ENCODE measurements around the gene SNTB2.
"Not testable (repeated sequence)": the region's sequence is repeated elsewhere in the genome, so short reads cannot be mapped to it uniquely, and the experiment has no call there.

The SNTB2 gene

DNA sequence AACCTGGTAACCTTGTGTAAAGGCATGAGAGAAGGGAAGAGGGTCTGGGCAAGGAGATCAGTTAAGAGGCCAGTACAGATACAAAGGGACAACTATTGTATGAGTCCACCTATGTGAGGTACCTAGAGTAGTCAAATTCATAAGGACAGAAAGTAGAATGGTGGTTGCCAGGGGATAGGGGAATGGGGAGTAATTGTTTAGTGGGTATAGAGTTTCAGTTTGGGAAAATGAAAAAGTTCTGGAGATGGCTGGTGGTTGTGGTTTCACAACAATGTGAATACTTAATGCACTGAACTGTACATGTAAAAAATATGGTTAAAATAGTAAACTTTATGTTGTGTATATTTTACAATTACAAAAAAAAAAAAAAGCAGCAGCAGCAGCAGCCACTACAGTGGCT lies 49.4 kb downstream of the SNTB2 start:
- DNase-seq (ENCODE audit: low spot score) = no peak

DNA sequence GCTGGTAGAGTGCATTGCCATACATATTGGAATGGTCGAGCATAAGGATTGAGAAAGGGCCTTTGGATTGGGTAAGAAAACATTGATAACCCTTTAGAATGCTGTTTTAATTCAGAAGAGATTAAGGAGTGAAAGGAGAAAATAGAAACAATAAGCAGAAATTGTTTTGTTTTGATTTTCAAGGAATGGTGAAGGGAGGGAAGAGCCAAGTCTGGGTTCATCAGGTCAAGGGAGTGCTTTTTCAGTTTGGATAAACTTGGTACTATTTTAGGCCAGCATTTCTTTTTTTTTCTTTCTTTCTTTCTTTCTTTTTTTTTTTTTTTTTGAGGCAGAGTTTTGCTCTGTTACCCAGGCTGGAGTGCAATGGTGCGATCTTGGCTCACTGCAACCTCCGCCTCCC lies 50.3 kb downstream of the SNTB2 start:
- no peak for DNase-seq (ENCODE audit: low spot score)

DNA sequence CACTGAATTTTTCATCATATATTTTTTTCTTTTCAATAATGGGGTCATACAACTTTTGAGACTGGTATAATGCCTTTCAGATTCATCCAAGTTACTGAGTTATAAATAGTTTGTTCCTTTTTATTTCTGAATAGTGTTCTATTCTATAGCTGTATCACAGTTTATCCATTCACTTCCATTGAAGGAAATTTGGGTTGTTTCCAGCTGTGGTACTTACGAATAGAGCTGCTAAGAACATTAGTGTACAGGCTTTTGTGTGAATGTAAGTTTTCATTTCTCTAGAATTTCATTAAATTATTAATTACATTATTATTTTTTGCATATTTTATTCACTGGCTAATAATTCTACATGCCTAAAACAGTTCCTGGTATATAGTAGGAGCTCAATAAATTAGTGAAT lies 52.9 kb downstream of the SNTB2 start:
- no peak for DNase-seq (ENCODE audit: low spot score)

DNA sequence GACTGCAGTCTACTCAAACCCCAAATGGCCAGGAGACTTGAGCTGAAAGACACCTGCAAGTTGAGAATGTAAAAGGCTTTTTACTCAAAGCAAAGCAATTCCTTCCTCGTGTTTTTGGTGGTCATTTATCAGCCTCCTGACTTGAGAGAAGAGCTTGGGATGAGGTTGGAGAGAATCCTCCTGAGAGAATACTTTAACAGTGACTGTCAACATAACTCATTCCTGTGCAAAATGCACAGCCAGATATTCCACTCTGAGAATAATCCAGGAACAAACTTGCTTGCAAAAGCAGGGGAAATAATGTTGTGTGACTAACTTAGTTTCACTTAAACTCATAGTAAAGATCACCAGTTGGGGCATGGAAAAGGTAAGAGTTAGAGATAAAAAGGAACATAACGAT lies 53.4 kb downstream of the SNTB2 start:
- no peak for DNase-seq (ENCODE audit: low spot score)

DNA sequence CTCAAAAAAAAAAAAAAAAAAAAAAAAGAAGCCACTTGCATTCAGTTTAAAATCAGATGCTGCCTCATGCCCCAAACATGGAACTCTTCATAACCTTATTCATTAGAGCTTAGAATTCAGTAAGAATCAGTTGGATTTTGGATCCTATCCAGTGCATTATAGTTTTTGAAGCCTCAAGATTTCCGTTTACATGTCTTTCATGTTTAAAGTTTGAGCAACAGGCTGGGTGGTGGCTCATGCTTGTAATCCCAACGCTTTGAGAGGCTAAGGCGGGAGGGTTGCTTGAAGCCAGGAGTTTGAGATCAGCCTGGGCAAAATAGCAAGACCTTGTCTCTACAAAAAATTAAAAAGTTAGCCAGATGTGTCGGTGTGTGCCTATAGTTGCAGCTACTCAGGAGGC lies 55.0 kb downstream of the SNTB2 start:
- no peak for DNase-seq (ENCODE audit: low spot score)

DNA sequence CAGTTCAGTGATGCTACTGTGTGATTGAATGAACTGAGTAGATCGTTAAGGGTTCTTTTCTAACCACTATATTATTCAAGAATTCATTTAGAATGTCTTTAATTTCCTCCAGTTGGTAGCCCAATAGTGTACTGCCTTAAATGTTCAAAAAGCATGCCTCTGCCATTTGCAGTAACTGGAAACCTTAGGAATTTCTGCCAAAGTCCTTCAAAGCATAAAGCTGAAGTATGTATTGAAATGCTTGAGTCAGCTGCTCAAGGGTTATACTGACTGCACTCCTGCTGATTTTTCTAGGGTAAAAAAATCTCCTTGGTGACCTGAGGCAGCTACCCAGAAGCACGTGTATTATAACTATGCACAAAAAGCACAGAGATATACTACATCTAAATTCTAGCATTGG lies 56.5 kb downstream of the SNTB2 start:
- no peak for DNase-seq (ENCODE audit: low spot score)

DNA sequence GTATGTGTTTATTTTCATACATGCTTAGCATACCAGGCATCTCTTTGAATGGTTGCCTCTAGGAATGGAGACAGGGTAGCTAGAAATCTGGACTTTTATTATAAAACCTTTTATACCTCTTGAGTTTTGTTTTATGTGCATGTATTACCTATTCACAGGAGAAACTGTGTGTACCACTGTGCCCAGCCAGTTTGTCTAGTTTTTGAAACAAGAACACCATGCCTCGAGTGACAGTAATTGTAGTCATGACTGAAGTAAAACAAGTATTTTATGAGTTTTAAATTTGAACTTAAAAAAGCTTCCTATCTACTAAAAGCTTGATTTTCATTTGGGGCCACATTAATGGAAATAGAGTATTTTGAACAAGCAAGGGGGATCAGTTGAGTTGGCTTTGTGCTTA lies 57.4 kb downstream of the SNTB2 start:
- DNase-seq (ENCODE audit: low spot score) = no peak

DNA sequence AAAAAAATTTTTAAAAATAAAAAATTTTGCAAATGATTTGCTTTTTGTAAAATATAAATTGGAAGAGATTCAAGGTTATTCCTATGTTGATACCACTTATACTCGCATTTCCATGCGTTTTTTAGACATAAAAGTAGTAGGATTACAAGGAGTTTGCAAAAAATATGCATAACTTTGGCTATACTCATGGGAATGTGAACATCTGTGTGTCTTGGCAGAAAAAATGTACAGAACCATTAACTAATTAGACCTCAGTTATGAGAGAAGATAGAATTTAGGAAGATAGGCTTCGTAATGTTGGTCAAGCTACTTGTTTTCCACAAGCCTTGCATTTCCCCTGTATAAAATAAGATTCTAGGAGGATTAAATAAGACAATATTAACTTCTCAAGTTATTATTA lies 63.1 kb downstream of the SNTB2 start:
- no peak for DNase-seq (ENCODE audit: low spot score)

DNA sequence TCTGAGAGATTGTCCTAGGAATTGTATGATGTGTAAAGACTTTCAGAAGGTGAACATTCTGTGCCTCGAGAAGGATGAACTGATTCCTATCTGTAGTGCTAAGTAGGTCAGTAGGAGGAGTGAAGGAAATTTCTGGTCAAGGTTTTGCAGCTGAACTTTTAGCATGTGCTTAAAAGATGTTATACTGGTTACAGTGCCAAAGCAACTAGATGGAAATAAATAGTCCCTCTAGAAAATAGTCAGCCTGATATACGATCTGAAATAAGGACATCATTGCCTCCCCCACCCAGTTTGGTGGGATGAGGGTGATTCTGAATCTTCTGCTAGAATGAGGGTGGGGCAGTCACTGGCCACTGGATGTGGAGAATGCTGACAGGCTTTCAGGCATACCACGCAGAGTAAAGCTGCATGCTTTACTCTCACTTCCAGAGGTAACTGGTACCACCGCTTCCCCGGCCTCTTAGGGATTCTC lies 66.9 kb downstream of the SNTB2 start:
- no peak for DNase-seq (ENCODE audit: low spot score)

DNA sequence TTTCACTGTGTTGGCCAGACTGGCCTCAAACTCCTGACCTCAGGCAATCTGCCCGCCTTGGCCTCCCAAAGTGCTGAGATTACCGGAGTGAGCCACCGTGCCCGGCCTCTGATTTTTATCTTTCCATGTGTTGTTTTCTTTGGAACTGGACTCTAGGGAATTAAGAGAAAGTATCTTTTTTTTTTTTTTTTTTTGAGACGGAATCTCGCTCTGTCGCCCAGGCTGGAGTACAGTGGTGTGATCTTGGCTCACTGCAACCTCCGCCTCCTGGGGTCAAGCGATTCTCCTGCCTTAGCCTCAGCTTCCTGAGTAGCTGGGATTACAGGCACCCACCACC lies 72.4 kb downstream of the SNTB2 start:
- not testable (repeated sequence) for DNase-seq (ENCODE audit: low spot score)

DNA sequence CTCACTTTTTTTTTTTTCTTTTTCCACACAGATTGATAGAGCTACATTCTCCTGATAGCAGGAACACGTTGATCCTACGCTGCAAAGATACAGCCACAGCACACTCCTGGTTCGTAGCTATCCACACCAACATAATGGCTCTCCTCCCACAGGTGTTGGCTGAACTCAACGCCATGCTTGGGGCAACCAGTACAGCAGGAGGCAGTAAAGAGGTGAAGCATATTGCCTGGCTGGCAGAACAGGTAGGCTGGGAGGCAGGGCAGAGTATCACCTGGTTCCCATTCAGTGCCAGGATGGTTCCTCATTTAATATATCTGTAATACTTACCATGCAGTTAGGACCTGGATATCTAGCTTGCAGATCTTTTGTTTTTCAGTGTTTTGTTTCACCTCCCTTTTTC lies 73.1 kb downstream of the SNTB2 start:
- no peak for DNase-seq (ENCODE audit: low spot score)

DNA sequence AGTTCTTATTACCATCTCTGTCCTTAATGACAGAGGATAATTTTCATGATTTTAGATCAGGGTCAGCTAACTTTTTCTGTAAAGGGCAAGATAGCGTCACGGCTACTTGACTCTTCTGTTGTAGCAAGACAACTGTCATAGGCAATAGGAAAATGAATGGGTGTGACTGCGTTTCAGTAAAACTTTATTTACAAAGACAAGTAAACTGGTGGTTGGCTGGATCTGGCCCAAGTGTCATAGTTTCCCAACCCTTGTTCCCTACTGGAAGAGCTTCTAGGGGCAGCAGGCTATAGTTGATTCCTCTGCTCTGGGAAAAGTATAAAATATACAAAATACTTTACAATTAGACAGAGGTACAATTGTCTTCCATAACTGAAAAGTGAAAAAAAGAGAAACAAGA lies 73.5 kb downstream of the SNTB2 start:
- DNase-seq (ENCODE audit: low spot score) = no peak

DNA sequence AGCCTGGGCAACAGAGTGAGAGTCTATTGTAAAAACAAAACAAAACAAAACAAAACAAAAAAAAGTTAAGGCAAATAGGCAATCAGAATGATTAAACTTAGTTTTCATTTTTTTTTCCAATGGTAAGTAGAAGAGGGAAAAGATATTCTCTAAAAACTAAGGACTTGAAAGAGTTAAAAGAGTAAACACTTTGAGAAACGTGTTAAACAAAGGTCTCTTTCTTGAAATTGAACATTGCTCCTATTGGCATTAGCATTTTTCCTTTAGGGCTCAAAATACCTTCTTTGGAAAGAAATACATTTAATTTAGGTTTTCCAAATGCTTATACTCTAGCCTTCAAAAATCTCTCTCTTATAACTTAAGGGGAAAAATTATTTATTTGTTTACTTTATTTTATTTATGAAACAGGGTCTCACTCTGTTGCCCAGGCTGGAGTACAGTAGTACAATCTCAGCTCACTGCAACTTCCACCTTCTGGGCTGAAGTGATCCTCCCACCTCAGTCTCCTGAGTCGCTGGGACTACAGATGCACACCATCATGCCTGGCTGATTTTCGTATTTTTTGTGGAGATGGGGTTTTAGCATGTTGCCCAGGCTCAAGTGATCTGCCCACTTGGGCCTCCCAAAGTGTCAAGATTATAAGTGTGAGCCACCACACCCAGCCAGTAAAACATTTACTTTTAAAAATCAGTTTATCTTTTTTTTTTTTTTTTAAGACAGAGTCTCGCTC lies 79.5 kb downstream of the SNTB2 start:
- no peak for DNase-seq (ENCODE audit: low spot score)

DNA sequence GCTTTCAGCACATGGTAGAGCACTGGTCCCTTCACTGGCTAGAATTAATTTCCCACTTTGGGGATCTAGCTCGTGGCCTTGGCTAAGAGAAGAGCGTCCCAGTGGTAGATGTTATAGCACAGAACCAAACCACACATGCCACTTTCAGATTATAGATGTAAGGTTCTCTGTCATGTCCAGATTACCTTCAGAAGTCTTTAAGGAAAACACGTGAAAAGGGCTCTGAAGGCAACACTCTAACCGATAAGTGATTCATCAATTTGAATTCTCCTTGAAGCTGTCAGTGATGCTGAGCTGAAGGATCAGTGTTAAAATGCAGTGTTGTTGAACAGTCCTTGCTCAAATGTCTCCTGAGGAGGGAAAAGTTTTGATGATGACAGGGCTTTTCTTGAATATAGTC lies 80.7 kb downstream of the SNTB2 start:
- DNase-seq (ENCODE audit: low spot score) = no peak

DNA sequence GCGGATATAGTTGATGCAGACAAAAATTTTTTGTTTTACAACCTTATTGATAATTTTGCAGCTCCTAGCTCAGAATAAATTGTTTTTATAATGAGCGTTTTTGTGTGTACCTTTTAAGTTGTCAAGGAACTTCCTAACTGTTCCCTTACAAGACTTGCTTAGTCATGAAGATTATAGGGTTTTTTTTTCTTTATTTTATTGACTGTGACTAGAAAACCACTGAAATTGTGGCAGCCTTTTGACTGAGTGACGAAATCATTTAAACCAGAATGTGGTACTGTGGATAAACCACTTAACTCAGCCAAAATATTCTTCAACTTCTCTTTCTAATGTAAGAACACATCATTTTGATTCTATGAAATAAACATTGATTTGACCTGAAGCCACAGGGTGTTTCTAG lies 83.4 kb downstream of the SNTB2 start:
- no peak for DNase-seq (ENCODE audit: low spot score)

DNA sequence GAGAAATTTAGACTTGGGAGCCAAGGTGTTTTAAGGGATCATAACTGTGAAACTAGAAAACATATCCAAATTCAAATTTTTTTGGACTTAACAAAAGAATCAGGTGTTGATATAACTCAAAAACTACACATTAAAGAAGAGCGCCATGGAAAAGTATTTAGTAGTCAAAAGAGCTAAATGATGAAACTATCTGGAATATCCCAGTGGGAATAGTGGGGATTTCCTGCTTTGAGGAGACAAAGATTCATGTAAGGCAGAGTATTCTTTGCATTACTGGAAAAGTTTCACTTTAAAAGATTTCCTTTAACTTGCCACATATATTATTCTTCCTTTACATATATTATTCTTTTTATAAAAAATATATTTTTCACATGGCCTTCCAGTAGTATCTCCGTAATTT lies 83.9 kb downstream of the SNTB2 start:
- DNase-seq (ENCODE audit: low spot score) = no peak

DNA sequence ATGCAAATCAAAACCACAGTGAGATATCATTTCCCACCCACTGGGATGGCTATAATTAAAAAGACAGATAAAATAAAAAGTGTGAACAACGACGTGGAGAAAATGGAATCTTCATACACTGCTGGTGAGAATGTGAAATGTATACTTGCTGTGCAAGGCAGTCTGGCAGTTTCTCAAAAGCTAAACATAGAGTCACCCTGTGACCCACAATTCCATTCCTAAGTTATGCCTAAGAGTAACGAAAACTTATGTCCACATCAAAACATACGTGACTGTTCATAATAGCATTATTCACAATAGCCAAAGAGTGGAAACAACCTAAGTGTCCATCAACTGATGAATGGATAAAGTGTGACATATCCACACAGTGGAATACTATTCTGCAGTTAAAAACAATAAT lies 86.0 kb downstream of the SNTB2 start:
- DNase-seq (ENCODE audit: low spot score) = no peak

DNA sequence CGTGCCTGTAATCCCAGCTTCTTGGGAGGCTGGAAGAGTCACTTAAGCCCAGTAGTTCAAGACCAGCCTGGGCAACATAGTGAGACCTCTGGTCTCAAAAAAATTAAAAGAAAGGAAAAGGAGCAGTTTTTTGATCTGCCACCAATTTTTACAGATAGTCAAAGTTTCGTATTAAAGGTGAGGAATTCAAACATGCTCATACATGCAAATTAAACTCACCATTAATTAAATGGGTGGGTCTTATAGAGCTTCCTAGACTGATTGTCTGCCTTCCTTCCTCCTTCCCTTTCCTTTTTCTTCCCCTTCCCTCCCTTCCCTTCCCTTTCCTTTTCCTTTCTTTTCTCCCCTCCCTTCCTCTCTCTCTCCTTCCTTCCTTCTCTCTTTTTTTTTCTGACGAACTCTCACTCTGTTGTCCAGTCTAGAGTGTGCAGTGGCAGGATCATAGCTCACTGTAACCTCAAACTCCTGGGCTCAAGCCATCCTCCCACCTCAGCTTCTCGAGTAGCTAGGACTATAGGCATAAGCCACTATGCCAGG lies 87.8 kb downstream of the SNTB2 start:
- DNase-seq (ENCODE audit: low spot score) = no peak

DNA sequence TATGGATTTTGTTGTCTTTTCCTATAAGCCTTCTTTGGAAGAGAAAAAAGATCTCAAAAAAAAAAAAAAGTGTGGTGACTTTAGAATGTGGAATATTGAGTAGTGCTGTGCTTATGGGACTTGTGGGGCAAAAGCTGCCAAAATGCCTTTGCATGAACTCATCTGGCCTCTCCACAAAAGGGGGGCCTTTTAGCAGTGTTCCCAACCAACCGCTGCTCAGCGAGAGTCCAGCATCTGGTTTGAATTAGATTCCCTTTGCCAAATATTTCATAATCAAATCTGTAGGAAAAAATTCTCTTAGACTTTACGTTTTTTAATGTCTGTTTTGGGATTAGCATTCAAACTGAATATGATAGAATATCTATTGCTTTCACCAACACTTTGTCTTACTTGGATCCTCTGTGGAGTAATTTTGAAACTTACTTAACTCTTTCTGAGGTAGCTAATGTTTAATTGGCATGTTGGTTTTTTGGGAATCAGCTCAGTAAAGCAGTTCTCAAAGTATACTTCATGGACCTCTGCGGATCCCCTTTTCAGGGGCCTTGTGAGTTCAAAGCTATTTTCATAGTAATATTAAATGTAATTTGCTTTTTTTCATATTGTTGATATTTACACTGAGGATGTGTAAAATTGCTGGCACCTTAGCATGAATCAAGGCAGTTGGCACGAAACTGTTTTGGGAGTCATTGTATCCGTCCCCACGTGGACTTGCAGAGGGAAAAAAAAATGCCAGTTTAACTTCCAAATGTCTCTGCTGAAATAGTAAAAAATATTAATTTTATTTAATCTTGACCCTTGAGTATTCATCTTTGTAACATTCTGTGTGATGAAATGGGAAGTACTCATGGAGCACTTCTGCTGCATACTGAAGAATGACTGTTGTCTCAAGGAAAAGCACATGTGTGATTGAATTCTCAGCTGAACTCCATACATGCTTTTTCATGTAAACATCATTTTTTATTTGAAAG lies 89.5 kb downstream of the SNTB2 start:
- no peak for DNase-seq (ENCODE audit: low spot score)

DNA sequence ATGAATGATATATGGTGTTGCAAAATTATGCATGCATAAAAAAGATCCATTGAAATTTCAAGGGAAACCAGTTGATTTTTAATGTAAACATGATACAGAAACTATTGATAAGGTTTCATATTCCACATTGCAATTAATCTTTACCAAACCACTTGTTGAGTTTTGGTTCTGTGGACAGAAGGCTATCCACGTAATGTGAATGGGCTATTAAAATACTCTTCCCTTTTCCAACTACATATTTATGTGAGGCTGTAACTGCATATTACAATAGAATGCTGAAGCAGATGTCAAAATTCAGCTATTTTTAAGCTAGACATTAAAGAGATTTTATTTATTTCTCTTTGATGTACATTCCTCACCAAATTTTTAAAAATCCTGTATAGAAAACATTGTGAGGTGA lies 90.4 kb downstream of the SNTB2 start:
- no peak for DNase-seq (ENCODE audit: low spot score)

DNA sequence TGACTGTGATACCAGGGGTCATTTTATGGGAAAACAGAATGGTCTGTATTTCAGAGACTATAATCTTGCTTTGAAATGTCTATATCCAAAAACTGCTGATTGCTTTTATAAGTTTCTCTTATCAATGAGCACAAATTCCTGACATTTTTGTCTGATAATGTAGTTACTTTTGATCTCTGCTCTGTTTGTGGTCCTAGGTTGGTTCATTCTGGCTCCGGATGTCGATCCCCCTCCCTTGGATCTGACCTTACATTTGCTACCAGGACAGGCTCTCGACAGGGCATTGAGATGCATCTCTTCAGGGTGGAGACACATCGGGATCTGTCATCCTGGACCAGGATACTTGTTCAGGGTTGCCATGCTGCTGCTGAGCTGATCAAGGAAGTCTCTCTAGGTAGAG lies 96.9 kb downstream of the SNTB2 start:
- no peak for DNase-seq (ENCODE audit: low spot score)

DNA sequence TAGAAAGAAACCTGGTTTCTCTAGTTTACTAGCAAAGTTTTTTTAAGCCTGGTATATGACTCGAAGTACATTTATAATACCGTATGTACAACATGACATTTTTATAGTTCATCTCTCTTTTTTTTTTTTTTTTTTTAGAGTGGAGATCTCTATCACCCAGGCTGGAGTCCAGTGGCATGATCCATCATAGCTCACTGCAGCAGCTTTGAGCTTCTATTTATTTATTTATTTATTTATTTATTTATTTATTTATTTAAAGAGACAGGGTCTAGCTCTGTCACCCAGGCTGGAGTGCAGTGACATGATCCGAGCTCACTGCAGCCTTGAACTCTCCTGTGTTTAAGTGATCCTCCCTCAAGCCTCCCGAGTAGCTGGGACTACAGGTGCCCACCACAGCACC lies 98.3 kb downstream of the SNTB2 start:
- no peak for DNase-seq (ENCODE audit: low spot score)
